Glutamatergic neuron (in vitro differentiated cells): Measurements from ENCODE around the gene ZNF212. TPM values are rescaled to one million over a fixed set of nuclear protein-coding genes. Genes with fewer than 3 reads are reported as not detected.
"Not testable (repeated sequence)": the region's sequence is repeated elsewhere in the genome, so short reads cannot be mapped to it uniquely, and the experiment has no call there.

Experiments used
- DNase-seq: peaks from one replicate; pipeline ENCODE4 v3.0.0; 2022
- H3K27ac Mint-ChIP-seq: one replicate; pipeline ENCODE4 v1.8.0; 2020; ENCODE audit warnings: mild to moderate bottlenecking, mixed read lengths, inconsistent platforms; ENCODE audit not compliant: unreplicated experiment
- H3K27me3 Mint-ChIP-seq: one replicate; pipeline ENCODE4 v1.8.0; 2020; ENCODE audit warnings: mild to moderate bottlenecking, moderate library complexity, mixed read lengths, inconsistent platforms; ENCODE audit not compliant: unreplicated experiment
- H3K36me3 Mint-ChIP-seq: one replicate; pipeline ENCODE4 v1.8.0; 2020; ENCODE audit warnings: mild to moderate bottlenecking, mixed read lengths, inconsistent platforms; ENCODE audit not compliant: unreplicated experiment
- H3K4me1 Mint-ChIP-seq: one replicate; pipeline ENCODE4 v1.8.0; 2020; ENCODE audit warnings: mild to moderate bottlenecking, low read depth, mixed read lengths, inconsistent platforms; ENCODE audit not compliant: unreplicated experiment
- H3K4me3 Mint-ChIP-seq: one replicate; pipeline ENCODE4 v1.8.0; 2020; ENCODE audit warnings: mild to moderate bottlenecking, mixed read lengths, inconsistent platforms; ENCODE audit not compliant: unreplicated experiment
- H3K9me3 Mint-ChIP-seq: one replicate; pipeline ENCODE4 v1.8.0; 2020; ENCODE audit warnings: mild to moderate bottlenecking, moderate library complexity, mixed read lengths, inconsistent platforms; ENCODE audit not compliant: unreplicated experiment
- CTCF ChIP-seq: fragments of 200-600 bp; sonication (generic); IDR thresholded peaks from one replicate; pipeline ENCODE4 v1.5.0; 2021; ENCODE audit not compliant: partially characterized antibody, unreplicated experiment
- total RNA-seq: library from RNA; stranded (reverse); fragmentation: NEBNext Ultra II Directional; extraction: Animal tissue kit (Norgen Biotek cat#: 25700); gene quantifications from one replicate; pipeline ENCODE4 v1.2.1, GENCODE V29; 2021; ENCODE audit not compliant: unreplicated experiment

ZNF212 gene
- total RNA-seq, 1 donor from 2014 or later: 13.2 TPM

- Mint-ChIP-seq H3K36me3 (peaks cover 11% of the 10 kb centered on the region), H3K9me3 (peaks cover 9% of the 10 kb centered on the region), H3K27ac (no peak overlapping the region), H3K4me1 (no peaks in the 10 kb centered on the region), H3K4me3 (no peak overlapping the region), H3K27me3 (peaks cover 8% of the 10 kb centered on the region)
- no peak for DNase-seq
- no peak for TF ChIP-seq CTCF
These were observed 9.9 kb upstream of the ZNF212 start for GRCh38 chr7:149229526-149229925.

- no peak for DNase-seq
- Mint-ChIP-seq H3K9me3 (peaks cover 8% of the 10 kb centered on the region), H3K27ac (no peak overlapping the region), H3K36me3 (peaks cover 10% of the 10 kb centered on the region), H3K27me3 (peaks cover 8% of the 10 kb centered on the region), H3K4me1 (no peaks in the 10 kb centered on the region), H3K4me3 (no peak overlapping the region)
- TF ChIP-seq CTCF: no peak
These were observed 7.1 kb upstream of the ZNF212 start for GRCh38 chr7:149232362-149232761.

GRCh38 chr7:149233655-149234204 is 5.7 kb upstream of the ZNF212 start:
- H3K36me3 Mint-ChIP-seq, DNase-seq, H3K27ac Mint-ChIP-seq, H3K27me3 Mint-ChIP-seq, H3K9me3 Mint-ChIP-seq, H3K4me3 Mint-ChIP-seq, H3K4me1 Mint-ChIP-seq: not testable (repeated sequence)

- H3K27ac Mint-ChIP-seq: no peak overlapping the region
- H3K36me3 Mint-ChIP-seq: peaks cover 8% of the 10 kb centered on the region
- no peak overlapping the region for H3K4me3 Mint-ChIP-seq
- TF ChIP-seq CTCF: no peak
- H3K4me1 Mint-ChIP-seq: peaks cover 4% of the 10 kb centered on the region
- DNase-seq: no peak
- no peaks in the 10 kb centered on the region for H3K27me3 Mint-ChIP-seq
- peaks cover 3% of the 10 kb centered on the region for H3K9me3 Mint-ChIP-seq
These were observed 1.9 kb upstream of the ZNF212 start for GRCh38 chr7:149237502-149237901.

- H3K4me3 Mint-ChIP-seq: peak overlapping the region; percentile 48
- H3K9me3 Mint-ChIP-seq: peaks cover 6% of the 10 kb centered on the region
- peaks cover 4% of the 10 kb centered on the region for H3K4me1 Mint-ChIP-seq
- H3K36me3 Mint-ChIP-seq: peaks cover 13% of the 10 kb centered on the region
- DNase-seq: no peak
- no peaks in the 10 kb centered on the region for H3K27me3 Mint-ChIP-seq
- no peak overlapping the region for H3K27ac Mint-ChIP-seq
- TF ChIP-seq CTCF: no peak
These were observed 1.4 kb upstream of the ZNF212 start for GRCh38 chr7:149238051-149238450.
